HL-60/S4 treated with phorbol 12-myristate 13-acetate at 8.2 ng/mL for 4 days and 3 days (cell line): ENCODE results near the gene ARHGEF33.

Experiments used
- in situ Hi-C: fragments of 300-500 bp; cut with MboI; formaldehyde crosslinking; loops from 2 replicates; pipeline ENCODE4 v1.15.0; 2022; ENCODE audit warnings: low sequenced_read_pairs

Gene ARHGEF33

GRCh38 chr2:38889575-38889974 is at the start of gene ARHGEF33:
TSS of gene ARHGEF33 (plus strand) at chr2:38889875. CDS start at chr2:38919448, 29,573 bp downstream.
- in situ Hi-C loops, result no loop called here

GRCh38 chr2:38850045-38850444 is 39.6 kb upstream of the ARHGEF33 start:
- in situ Hi-C loops, result no loop called here

GRCh38 chr2:38856165-38856564 is 33.5 kb upstream of the ARHGEF33 start:
- in situ Hi-C loops, result no loop called here

GRCh38 chr2:38862476-38862875 is 27.2 kb upstream of the ARHGEF33 start:
- in situ Hi-C loops, result no loop called here

GRCh38 chr2:38863061-38863695 is 26.5 kb upstream of the ARHGEF33 start:
- in situ Hi-C loops, result no loop called here

- in situ Hi-C loops, result no loop called here
Observed at GRCh38 chr2:38866773-38867443, 22.8 kb upstream of the ARHGEF33 start.

GRCh38 chr2:38871432-38871831 is 18.2 kb upstream of the ARHGEF33 start:
- in situ Hi-C loops, result no loop called here

GRCh38 chr2:38873763-38874162 is 15.9 kb upstream of the ARHGEF33 start:
- in situ Hi-C loops, result no loop called here

GRCh38 chr2:38875227-38875575 is 14.5 kb upstream of the ARHGEF33 start:
- in situ Hi-C loops, result no loop called here

- in situ Hi-C loops, result no loop called here
Observed at GRCh38 chr2:38875576-38876367, 13.9 kb upstream of the ARHGEF33 start, which contains the start of the genes DHX57 and MORN2. TSS of gene DHX57 (minus strand) at chr2:38875934. CDS start at chr2:38868405, 7,529 bp downstream. TSS of gene MORN2 (plus strand) at chr2:38875976.

- in situ Hi-C loops, result no loop called here
Observed at GRCh38 chr2:38876407-38876806, 13.3 kb upstream of the ARHGEF33 start.

GRCh38 chr2:38886063-38886462 is 3.6 kb upstream of the ARHGEF33 start:
- in situ Hi-C loops, result no loop called here

GRCh38 chr2:38887347-38887746 is 2.3 kb upstream of the ARHGEF33 start:
- in situ Hi-C loops, result no loop called here

GRCh38 chr2:38887902-38888554 is 1.6 kb upstream of the ARHGEF33 start:
- in situ Hi-C loops, result no loop called here

GRCh38 chr2:38889045-38889444 is 630 bp upstream of the ARHGEF33 start:
- in situ Hi-C loops, result no loop called here

- in situ Hi-C loops, result no loop called here
Observed at GRCh38 chr2:38892819-38893218, 3.1 kb downstream of the ARHGEF33 start.

- in situ Hi-C loops, result no loop called here
Observed at GRCh38 chr2:38898256-38898655, 8.6 kb downstream of the ARHGEF33 start.

- in situ Hi-C loops, result no loop called here
Observed at GRCh38 chr2:38900726-38901125, 11.1 kb downstream of the ARHGEF33 start.

GRCh38 chr2:38905251-38905650 is 15.6 kb downstream of the ARHGEF33 start:
- in situ Hi-C loops, result no loop called here

- in situ Hi-C loops, result no loop called here
Observed at GRCh38 chr2:38907242-38907641, 17.6 kb downstream of the ARHGEF33 start.
